Glutamatergic neuron (in vitro differentiated cells): ENCODE measurements around the gene BSND. TPM values are rescaled to one million over a fixed set of nuclear protein-coding genes. Genes with fewer than 3 reads are reported as not detected.
A peak's percentile ranks its signal among the peaks of the same experiment; 100 is the strongest.

ENCODE experiments used
- DNase-seq: peaks from one replicate; pipeline ENCODE4 v3.0.0; 2022
- H3K27ac Mint-ChIP-seq: one replicate; pipeline ENCODE4 v1.8.0; 2020; ENCODE audit warnings: mild to moderate bottlenecking, mixed read lengths, inconsistent platforms; ENCODE audit not compliant: unreplicated experiment
- H3K27me3 Mint-ChIP-seq: one replicate; pipeline ENCODE4 v1.8.0; 2020; ENCODE audit warnings: mild to moderate bottlenecking, moderate library complexity, mixed read lengths, inconsistent platforms; ENCODE audit not compliant: unreplicated experiment
- H3K36me3 Mint-ChIP-seq: one replicate; pipeline ENCODE4 v1.8.0; 2020; ENCODE audit warnings: mild to moderate bottlenecking, mixed read lengths, inconsistent platforms; ENCODE audit not compliant: unreplicated experiment
- H3K4me1 Mint-ChIP-seq: one replicate; pipeline ENCODE4 v1.8.0; 2020; ENCODE audit warnings: mild to moderate bottlenecking, low read depth, mixed read lengths, inconsistent platforms; ENCODE audit not compliant: unreplicated experiment
- H3K4me3 Mint-ChIP-seq: one replicate; pipeline ENCODE4 v1.8.0; 2020; ENCODE audit warnings: mild to moderate bottlenecking, mixed read lengths, inconsistent platforms; ENCODE audit not compliant: unreplicated experiment
- H3K9me3 Mint-ChIP-seq: one replicate; pipeline ENCODE4 v1.8.0; 2020; ENCODE audit warnings: mild to moderate bottlenecking, moderate library complexity, mixed read lengths, inconsistent platforms; ENCODE audit not compliant: unreplicated experiment
- total RNA-seq: library from RNA; stranded (reverse); fragmentation: NEBNext Ultra II Directional; extraction: Animal tissue kit (Norgen Biotek cat#: 25700); gene quantifications from one replicate; pipeline ENCODE4 v1.2.1, GENCODE V29; 2021; ENCODE audit not compliant: unreplicated experiment
- TF ChIP-seq, protein P1 (sequence below): fragments of 200-600 bp; sonication (generic); IDR thresholded peaks from one replicate; pipeline ENCODE4 v1.5.0; 2021; ENCODE audit not compliant: partially characterized antibody, unreplicated experiment

Gene BSND
- total RNA-seq, 1 donor from 2014 or later = not detected

GRCh38 chr1:54969879-54970278 is 28.9 kb upstream of the BSND start:
- peaks cover 4% of the 10 kb centered on the region for H3K36me3 Mint-ChIP-seq
- DNase-seq = no peak
- TF ChIP-seq, protein P1, sequence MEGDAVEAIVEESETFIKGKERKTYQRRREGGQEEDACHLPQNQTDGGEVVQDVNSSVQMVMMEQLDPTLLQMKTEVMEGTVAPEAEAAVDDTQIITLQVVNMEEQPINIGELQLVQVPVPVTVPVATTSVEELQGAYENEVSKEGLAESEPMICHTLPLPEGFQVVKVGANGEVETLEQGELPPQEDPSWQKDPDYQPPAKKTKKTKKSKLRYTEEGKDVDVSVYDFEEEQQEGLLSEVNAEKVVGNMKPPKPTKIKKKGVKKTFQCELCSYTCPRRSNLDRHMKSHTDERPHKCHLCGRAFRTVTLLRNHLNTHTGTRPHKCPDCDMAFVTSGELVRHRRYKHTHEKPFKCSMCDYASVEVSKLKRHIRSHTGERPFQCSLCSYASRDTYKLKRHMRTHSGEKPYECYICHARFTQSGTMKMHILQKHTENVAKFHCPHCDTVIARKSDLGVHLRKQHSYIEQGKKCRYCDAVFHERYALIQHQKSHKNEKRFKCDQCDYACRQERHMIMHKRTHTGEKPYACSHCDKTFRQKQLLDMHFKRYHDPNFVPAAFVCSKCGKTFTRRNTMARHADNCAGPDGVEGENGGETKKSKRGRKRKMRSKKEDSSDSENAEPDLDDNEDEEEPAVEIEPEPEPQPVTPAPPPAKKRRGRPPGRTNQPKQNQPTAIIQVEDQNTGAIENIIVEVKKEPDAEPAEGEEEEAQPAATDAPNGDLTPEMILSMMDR = no peak
- peaks cover 10% of the 10 kb centered on the region for H3K9me3 Mint-ChIP-seq
- no peak overlapping the region for H3K27ac Mint-ChIP-seq
- peaks cover 11% of the 10 kb centered on the region for H3K4me1 Mint-ChIP-seq
- no peak overlapping the region for H3K4me3 Mint-ChIP-seq
- peaks cover 13% of the 10 kb centered on the region for H3K27me3 Mint-ChIP-seq

DNA sequence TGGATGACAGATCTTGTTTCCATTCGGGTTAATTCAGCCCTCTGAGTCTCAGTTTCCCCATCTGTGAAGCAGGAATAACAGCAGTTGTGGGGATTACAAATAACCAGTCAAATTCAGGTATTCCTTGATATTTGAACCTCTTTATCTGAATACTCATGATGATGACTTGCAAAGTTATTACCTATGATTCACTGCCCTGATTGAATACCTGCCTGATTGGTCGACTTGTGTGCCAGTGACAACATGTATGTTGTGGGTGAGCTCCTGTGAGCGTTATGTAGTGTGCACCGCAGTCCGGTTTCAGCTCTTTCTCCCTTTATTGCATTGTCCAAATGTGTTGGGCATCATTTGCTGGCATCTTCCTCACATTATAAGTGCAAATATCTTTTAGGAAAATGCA is 27.8 kb upstream of the BSND start:
- Mint-ChIP-seq H3K4me3 (no peak overlapping the region), H3K36me3 (peaks cover 4% of the 10 kb centered on the region), H3K27ac (no peak overlapping the region), H3K9me3 (peaks cover 10% of the 10 kb centered on the region), H3K4me1 (peaks cover 18% of the 10 kb centered on the region), H3K27me3 (peaks cover 13% of the 10 kb centered on the region)
- DNase-seq = no peak
- TF ChIP-seq, protein P1 = no peak

DNA sequence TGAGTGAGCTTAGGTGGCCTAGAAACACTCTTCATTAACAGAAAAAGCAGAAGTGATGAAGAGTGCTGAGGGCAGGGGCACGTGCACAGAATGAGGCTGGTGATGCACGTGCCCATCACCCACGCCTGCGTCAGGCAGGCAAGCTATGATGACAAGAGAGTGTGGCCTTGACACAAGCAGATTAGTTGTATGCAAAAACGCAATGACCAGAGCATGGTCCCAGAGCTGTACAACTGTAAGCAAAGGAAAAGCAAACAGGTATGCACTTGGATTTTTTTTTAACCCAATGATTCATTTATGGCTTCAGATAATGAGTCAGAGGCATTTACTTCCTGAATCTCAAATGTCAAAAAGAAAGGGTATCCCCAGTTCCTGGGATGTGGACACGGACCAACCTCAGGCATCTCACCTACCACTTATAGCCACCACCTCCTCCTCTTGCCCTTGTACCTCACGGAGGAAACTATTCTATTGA is 27.4 kb upstream of the BSND start:
- Mint-ChIP-seq H3K27me3 (peaks cover 13% of the 10 kb centered on the region), H3K4me1 (peaks cover 18% of the 10 kb centered on the region), H3K4me3 (no peak overlapping the region), H3K27ac (no peak overlapping the region), H3K36me3 (peaks cover 4% of the 10 kb centered on the region), H3K9me3 (peaks cover 10% of the 10 kb centered on the region)
- no peak for DNase-seq
- TF ChIP-seq, protein P1 = no peak

GRCh38 chr1:54972436-54972835 is 26.3 kb upstream of the BSND start:
- Mint-ChIP-seq H3K9me3 (peaks cover 9% of the 10 kb centered on the region), H3K4me3 (no peak overlapping the region), H3K4me1 (peaks cover 18% of the 10 kb centered on the region), H3K27ac (peak overlapping the region; percentile 99), H3K27me3 (peaks cover 10% of the 10 kb centered on the region), H3K36me3 (no peaks in the 10 kb centered on the region)
- TF ChIP-seq, protein P1 = no peak
- no peak for DNase-seq

GRCh38 chr1:54973205-54973921 is 25.4 kb upstream of the BSND start:
- Mint-ChIP-seq H3K27ac (peak overlapping the region; percentile 99), H3K36me3 (no peaks in the 10 kb centered on the region)

More at GRCh38 chr1:54973205-54973921, 25.4 kb upstream of the BSND start:
- peak overlapping the region; percentile 14 for H3K4me3 Mint-ChIP-seq
- H3K9me3 Mint-ChIP-seq = peaks cover 9% of the 10 kb centered on the region
- peaks cover 10% of the 10 kb centered on the region for H3K27me3 Mint-ChIP-seq
- peaks cover 21% of the 10 kb centered on the region for H3K4me1 Mint-ChIP-seq
- TF ChIP-seq, protein P1 = no peak
- DNase-seq = peak; percentile 60
